ENCODE measurements around the gene HIPK4.
"Not testable (repeated sequence)": the region's sequence is repeated elsewhere in the genome, so short reads cannot be mapped to it uniquely, and the experiment has no call there.

Gene HIPK4

GRCh38 chr19:40390084-40390742 is at the start of gene HIPK4:
Gene HIPK4 (minus strand): TSS chr19:40390181. CDS start chr19:40389902, 279 bp downstream.
- DNase-seq (ENCODE audit: low spot score), result no peak

- no peak for DNase-seq (ENCODE audit: low spot score)
Measured at GRCh38 chr19:40438284-40438683, 48.3 kb upstream of the HIPK4 start.

GRCh38 chr19:40433391-40434216 is 43.6 kb upstream of the HIPK4 start:
- peak; percentile 91 for DNase-seq (ENCODE audit: low spot score)

GRCh38 chr19:40432760-40433159 is 42.8 kb upstream of the HIPK4 start:
- not testable (repeated sequence) for DNase-seq (ENCODE audit: low spot score)

- DNase-seq (ENCODE audit: low spot score), result no peak
Measured at GRCh38 chr19:40431698-40432097, 41.7 kb upstream of the HIPK4 start.

- DNase-seq (ENCODE audit: low spot score), result not testable (repeated sequence)
Measured at GRCh38 chr19:40430242-40430641, 40.3 kb upstream of the HIPK4 start.

GRCh38 chr19:40428197-40428596 is 38.2 kb upstream of the HIPK4 start:
- DNase-seq (ENCODE audit: low spot score), result not testable (repeated sequence)

GRCh38 chr19:40425450-40426287 is 35.7 kb upstream of the HIPK4 start, which contains the start of gene SERTAD1:
Gene SERTAD1 (minus strand): TSS chr19:40425992. CDS start chr19:40423546, 2,446 bp downstream.
- peak; percentile 99 for DNase-seq (ENCODE audit: low spot score)

GRCh38 chr19:40424637-40425449 is 34.9 kb upstream of the HIPK4 start:
- DNase-seq (ENCODE audit: low spot score), result peak; percentile 26

GRCh38 chr19:40423938-40424337 is 34.0 kb upstream of the HIPK4 start:
- DNase-seq (ENCODE audit: low spot score), result no peak

- DNase-seq (ENCODE audit: low spot score), result no peak
Measured at GRCh38 chr19:40422748-40423566, 33.0 kb upstream of the HIPK4 start.

GRCh38 chr19:40421993-40422747 is 32.2 kb upstream of the HIPK4 start:
- DNase-seq (ENCODE audit: low spot score), result no peak

- peak; percentile 94 for DNase-seq (ENCODE audit: low spot score)
Measured at GRCh38 chr19:40420766-40421765, 31.1 kb upstream of the HIPK4 start.

GRCh38 chr19:40420451-40420765 is 30.4 kb upstream of the HIPK4 start:
- DNase-seq (ENCODE audit: low spot score), result no peak

GRCh38 chr19:40419780-40420179 is 29.8 kb upstream of the HIPK4 start:
- no peak for DNase-seq (ENCODE audit: low spot score)

- no peak for DNase-seq (ENCODE audit: low spot score)
Measured at GRCh38 chr19:40419066-40419612, 29.2 kb upstream of the HIPK4 start.

- DNase-seq (ENCODE audit: low spot score), result no peak
Measured at GRCh38 chr19:40418040-40418439, 28.1 kb upstream of the HIPK4 start.

- DNase-seq (ENCODE audit: low spot score), result no peak
Measured at GRCh38 chr19:40417643-40417981, 27.6 kb upstream of the HIPK4 start.
